HG03064 (cell line): ENCODE data around the gene HBD.
"Not testable (repeated sequence)": the region's sequence is repeated elsewhere in the genome, so short reads cannot be mapped to it uniquely, and the experiment has no call there.

ENCODE experiments used
- ATAC-seq: cut with Tn5 transposase; IDR thresholded peaks from one replicate; pipeline ENCODE4 v1.9.1; 2021; ENCODE audit warnings: low read depth; ENCODE audit not compliant: unreplicated experiment

The HBD gene

GRCh38 chr11:5254023-5254422 lies 19.7 kb upstream of the HBD start:
- not testable (repeated sequence) for ATAC-seq

GRCh38 chr11:5253440-5253839 lies 19.2 kb upstream of the HBD start:
- ATAC-seq, result not testable (repeated sequence)

- no peak for ATAC-seq
Observed at GRCh38 chr11:5252919-5253265, 18.6 kb upstream of the HBD start.

GRCh38 chr11:5252192-5252918 lies 18.1 kb upstream of the HBD start:
- ATAC-seq, result no peak

- no peak for ATAC-seq
Observed at GRCh38 chr11:5251746-5252145, 17.5 kb upstream of the HBD start.

- no peak for ATAC-seq
Observed at GRCh38 chr11:5250543-5251204, 16.4 kb upstream of the HBD start.

- not testable (repeated sequence) for ATAC-seq
Observed at GRCh38 chr11:5249807-5250396, 15.6 kb upstream of the HBD start, which contains the start of gene HBG1. HBG1 (minus strand) TSS chr11:5249857; CDS start chr11:5249804, 53 bp downstream.

GRCh38 chr11:5248498-5248897 lies 14.2 kb upstream of the HBD start:
- ATAC-seq, result not testable (repeated sequence)

GRCh38 chr11:5247472-5248192 lies 13.3 kb upstream of the HBD start:
- no peak for ATAC-seq

GRCh38 chr11:5246772-5247471 lies 12.6 kb upstream of the HBD start:
- ATAC-seq, result no peak

GRCh38 chr11:5245155-5245554 lies 10.9 kb upstream of the HBD start:
- no peak for ATAC-seq

GRCh38 chr11:5243816-5244180 lies 9.5 kb upstream of the HBD start:
- no peak for ATAC-seq

GRCh38 chr11:5242933-5243815 lies 8.9 kb upstream of the HBD start:
- ATAC-seq, result no peak

- ATAC-seq, result no peak
Observed at GRCh38 chr11:5242208-5242607, 7.9 kb upstream of the HBD start.

GRCh38 chr11:5241458-5241857 lies 7.2 kb upstream of the HBD start:
- ATAC-seq, result no peak

- ATAC-seq, result no peak
Observed at GRCh38 chr11:5240458-5240857, 6.2 kb upstream of the HBD start.

GRCh38 chr11:5240056-5240455 lies 5.8 kb upstream of the HBD start:
- no peak for ATAC-seq

- ATAC-seq, result no peak
Observed at GRCh38 chr11:5239046-5239445, 4.8 kb upstream of the HBD start.

- no peak for ATAC-seq
Observed at GRCh38 chr11:5238486-5238885, 4.2 kb upstream of the HBD start.

GRCh38 chr11:5237420-5237819 lies 3.1 kb upstream of the HBD start:
- ATAC-seq, result no peak
